IPS-18c (cell line): ENCODE measurements around the gene PTCD2.

Source experiments
- H3K4me3 ChIP-seq: 2 replicates; pipeline ENCODE4 v1.7.0; 2013; ENCODE audit warnings: low read depth, mild to moderate bottlenecking, low read length, moderate library complexity; ENCODE audit not compliant: insufficient read depth
- H3K9me3 ChIP-seq: one replicate; pipeline ENCODE4 v1.6.1; 2013; ENCODE audit warnings: mild to moderate bottlenecking, low read length, moderate library complexity; ENCODE audit not compliant: control insufficient read depth, insufficient read depth

Gene PTCD2

DNA sequence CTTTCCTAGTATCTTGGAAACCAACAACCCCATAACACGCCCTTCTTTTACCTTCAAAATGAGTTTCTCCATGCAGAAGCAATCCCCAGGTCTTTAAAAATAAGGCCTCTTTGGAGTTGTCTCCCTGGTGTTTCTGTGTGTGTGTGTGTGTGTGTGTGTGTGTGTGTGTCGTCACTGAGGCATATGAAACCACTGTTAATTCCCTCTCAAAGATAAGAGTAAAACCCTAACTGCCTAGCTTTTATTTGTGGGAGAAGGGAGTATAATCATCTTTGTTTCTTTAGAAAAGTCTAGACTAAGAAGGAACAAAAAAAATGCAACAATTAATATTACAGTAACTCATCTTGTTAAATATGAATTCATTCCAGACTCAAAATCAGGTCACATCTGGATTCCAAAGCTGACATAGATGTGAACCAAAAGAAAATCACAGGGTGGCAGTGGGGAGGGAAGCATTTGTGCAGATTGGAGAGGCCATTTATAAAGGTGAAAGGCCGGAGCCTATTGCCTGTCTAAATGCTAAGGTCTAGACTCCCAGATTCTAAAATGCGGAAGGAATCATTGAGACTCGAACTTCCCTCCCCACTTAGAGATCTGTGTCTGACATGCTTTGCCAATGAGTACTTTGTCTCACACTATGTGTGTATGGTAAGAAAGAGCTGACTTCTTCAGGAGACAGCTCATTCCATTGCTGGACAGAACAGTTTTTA is 95.6 kb downstream of the PTCD2 start:
- Histone ChIP-seq H3K9me3 (no peaks in the 10 kb centered on the region), H3K4me3 (no peak overlapping the region)

DNA sequence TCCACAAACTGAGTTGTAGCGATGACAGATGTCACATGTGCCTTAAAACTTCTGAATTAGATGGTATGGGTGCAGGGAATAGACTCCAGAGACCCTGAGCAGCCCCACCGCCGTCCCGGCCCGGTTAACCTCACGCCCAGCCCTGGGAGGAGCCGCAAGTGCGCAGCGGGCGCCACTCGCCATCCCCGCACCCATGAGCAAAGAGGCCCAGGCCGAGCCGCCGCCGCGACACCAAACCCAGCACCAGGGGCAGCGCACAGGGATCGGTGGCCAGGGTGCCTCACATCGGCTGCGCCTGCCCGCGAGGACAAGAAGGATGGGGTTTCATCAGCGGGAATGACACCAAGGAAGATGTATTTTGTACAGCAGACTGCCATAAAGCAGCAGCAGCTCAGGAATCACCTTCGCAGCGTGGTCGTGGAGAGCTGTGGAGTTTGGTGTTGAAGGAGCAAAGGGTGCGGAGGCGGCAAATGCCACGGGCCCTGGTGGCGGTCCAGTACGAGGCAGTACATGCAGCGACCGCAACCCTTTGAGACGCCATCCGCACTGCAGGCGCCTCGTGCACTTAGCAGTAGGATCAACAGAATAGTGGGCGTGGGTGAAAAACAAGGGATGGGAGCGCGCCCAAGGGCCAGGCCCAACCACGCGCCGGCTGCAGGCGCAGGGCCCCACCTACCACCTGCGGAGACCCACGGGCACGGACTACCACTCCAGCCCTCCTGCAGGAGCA is 97.3 kb downstream of the PTCD2 start:
- H3K9me3 ChIP-seq, result no peaks in the 10 kb centered on the region
- no peak overlapping the region for H3K4me3 ChIP-seq
